T-helper 1 cell (primary cell): ENCODE measurements around the gene PCNA.
"Not testable (repeated sequence)": the region's sequence is repeated elsewhere in the genome, so short reads cannot be mapped to it uniquely, and the experiment has no call there.

Source experiments
- DNase-seq, 5 donors: peaks; one replicate each; pipeline ENCODE4 v3.0.0-alpha.2; 2012 to 2020

PCNA gene

GRCh38 chr20:5141615-5142014 is 21.9 kb upstream of the PCNA start:
- no peak for DNase-seq

- DNase-seq, result no peak
Observed at GRCh38 chr20:5140195-5140594, 20.4 kb upstream of the PCNA start.

GRCh38 chr20:5136096-5136495 is 16.3 kb upstream of the PCNA start:
- no peak for DNase-seq

GRCh38 chr20:5135363-5136012 is 15.7 kb upstream of the PCNA start:
- DNase-seq, result no peak

- DNase-seq, result no peak
Observed at GRCh38 chr20:5133998-5134397, 14.2 kb upstream of the PCNA start.

- DNase-seq, result no peak
Observed at GRCh38 chr20:5131502-5131901, 11.7 kb upstream of the PCNA start.

GRCh38 chr20:5128886-5129285 is 9.1 kb upstream of the PCNA start:
- DNase-seq, result no peak

GRCh38 chr20:5127859-5128424 is 8.2 kb upstream of the PCNA start:
- DNase-seq, result no peak

- peak; percentile 57 to 78 (median 63) for DNase-seq
Observed at GRCh38 chr20:5127204-5127858, 7.6 kb upstream of the PCNA start.

- peak; percentile 100 for DNase-seq
Observed at GRCh38 chr20:5126512-5127203, 6.9 kb upstream of the PCNA start, which contains the start of gene CDS2. Gene CDS2 (plus strand): TSS chr20:5127008. CDS start chr20:5127093, 85 bp downstream.

- no peak for DNase-seq
Observed at GRCh38 chr20:5122873-5123260, 3.1 kb upstream of the PCNA start.

GRCh38 chr20:5120185-5120476 is 373 bp upstream of the PCNA start:
- DNase-seq, result no peak

- DNase-seq, result no peak
Observed at GRCh38 chr20:5119143-5119434, 669 bp downstream of the PCNA start.

GRCh38 chr20:5118220-5119142 is 1.3 kb downstream of the PCNA start:
- peak in 1 of 5 donors; percentile 19 for DNase-seq

- DNase-seq, result no peak
Observed at GRCh38 chr20:5116875-5117274, 2.9 kb downstream of the PCNA start.

GRCh38 chr20:5114403-5114802 is 5.4 kb downstream of the PCNA start:
- DNase-seq, result no peak

- no peak for DNase-seq
Observed at GRCh38 chr20:5113615-5113986, 6.2 kb downstream of the PCNA start.

GRCh38 chr20:5109276-5109675 is 10.5 kb downstream of the PCNA start:
- DNase-seq, result no peak

- DNase-seq, result no peak
Observed at GRCh38 chr20:5104479-5104878, 15.3 kb downstream of the PCNA start.

- DNase-seq, result peak; percentile 35 to 71 (median 63)
Observed at GRCh38 chr20:5100684-5101347, 18.9 kb downstream of the PCNA start.

- DNase-seq, result not testable (repeated sequence)
Observed at GRCh38 chr20:5099909-5100308, 19.8 kb downstream of the PCNA start.

- not testable (repeated sequence) for DNase-seq
Observed at GRCh38 chr20:5099009-5099408, 20.7 kb downstream of the PCNA start.
